Suprapubic skin (tissue), 4 donors: Measurements from ENCODE around the gene DUSP11. TPM values are rescaled to one million over a fixed set of nuclear protein-coding genes. Genes with fewer than 3 reads are reported as not detected.

Experiments used
- DNase-seq, 2 donors: peaks; one replicate each; pipeline ENCODE4 v3.0.0-alpha.2; 2019; ENCODE audit warnings: low spot score in 2 of 2
- H3K27ac ChIP-seq: fragments of 200-600 bp; sonication (generic); one replicate; pipeline ENCODE4 v1.5.1; 2019
- H3K27me3 ChIP-seq: fragments of 200-600 bp; sonication (generic); one replicate; pipeline ENCODE4 v1.5.1; 2019
- H3K36me3 ChIP-seq: fragments of 200-600 bp; sonication (generic); one replicate; pipeline ENCODE4 v1.5.1; 2019
- H3K4me1 ChIP-seq: fragments of 200-600 bp; sonication (generic); one replicate; pipeline ENCODE4 v1.5.1; 2019
- H3K4me3 ChIP-seq: fragments of 200-600 bp; sonication (generic); one replicate; pipeline ENCODE4 v1.5.1; 2019; ENCODE audit warnings: mild to moderate bottlenecking
- H3K9me3 ChIP-seq: fragments of 200-600 bp; sonication (generic); one replicate; pipeline ENCODE4 v1.5.1; 2019
- CTCF ChIP-seq, 2 donors: fragments of 200-600 bp in 1 of 2; fragments of 450-650 bp in 1 of 2; sonication (generic) in 1 of 2; IDR thresholded peaks; one replicate each; pipeline ENCODE4 v1.5.1; 2016 to 2019; ENCODE audit warnings: antibody characterized with exemption in 2 of 2, mild to moderate bottlenecking in 1 of 2, moderate library complexity in 1 of 2
- EP300 ChIP-seq: sonication (generic); formaldehyde crosslinking; IDR thresholded peaks from one replicate; pipeline ENCODE4 v1.6.1; 2017; ENCODE audit warnings: antibody characterized with exemption
- POLR2A ChIP-seq, 2 donors: fragments of 450-650 bp; IDR thresholded peaks; one replicate each; pipeline ENCODE4 v1.6.1; 2017; ENCODE audit warnings: antibody characterized with exemption in 2 of 2, mild to moderate bottlenecking in 2 of 2, moderate library complexity in 2 of 2
- POLR2AphosphoS5 ChIP-seq, 3 donors: sonication (generic); formaldehyde crosslinking; IDR thresholded peaks; one replicate each; pipeline ENCODE4 v1.6.1; 2017; ENCODE audit warnings: antibody characterized with exemption in 3 of 3
- WGBS: methylation state at CpG from one replicate; pipeline ENCODE4 v1.1.5; 2018; 5-methylcytosine and 5-hydroxymethylcytosine counted together
- total RNA-seq, 4 donors: library from RNA; depleted of rRNA; stranded (reverse); fragments of >200 nt; gene quantifications; one replicate each; pipeline ENCODE4 v1.1.0, GENCODE V29; 2016

The DUSP11 gene
- total RNA-seq, 4 donors from 2014 or later, result 45.6 to 59.1 (median 57.0) TPM

- no peak overlapping the region for H3K27ac ChIP-seq
- H3K4me3 ChIP-seq, result no peak overlapping the region
- 31% methylated on average over 2 of the region's 2 CpGs for whole genome bisulfite sequencing
- peaks cover 31% of the 10 kb centered on the region for H3K4me1 ChIP-seq
- H3K9me3 ChIP-seq, result no peaks in the 10 kb centered on the region
- DNase-seq, result no peak
- no peaks in the 10 kb centered on the region for H3K27me3 ChIP-seq
- peaks cover under 1% of the 10 kb centered on the region for H3K36me3 ChIP-seq
- no peak for TF ChIP-seq EP300
- peak in 1 of 2 donors; percentile 10 for TF ChIP-seq CTCF (IDR thresholded peaks at IDR 0.05)
Measured at GRCh38 chr2:73827018-73827417, 47.1 kb upstream of the DUSP11 start.

DNA sequence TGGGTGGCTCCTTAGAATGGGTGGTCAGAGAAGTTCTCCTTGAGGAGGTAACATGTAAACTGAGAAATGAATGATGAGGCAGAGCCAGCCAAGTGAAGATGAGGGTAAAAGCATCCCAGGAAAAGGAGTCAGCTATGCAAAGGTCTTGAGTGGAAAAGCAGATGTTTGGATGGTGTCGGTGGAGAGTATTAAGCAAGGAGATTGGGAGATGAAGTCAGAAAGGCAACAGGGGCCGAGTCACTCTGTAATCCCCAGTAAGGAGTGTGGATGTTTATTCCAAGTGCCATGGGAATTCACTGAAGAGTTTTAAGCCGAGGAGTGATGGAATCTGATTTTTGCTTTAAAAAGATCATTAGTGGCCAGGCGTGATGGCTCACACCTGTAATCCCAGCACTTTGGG, 45.5 kb upstream of the DUSP11 start:
- no peak for TF ChIP-seq POLR2A (IDR thresholded peaks at IDR 0.05)
- no peak for TF ChIP-seq EP300
- TF ChIP-seq POLR2AphosphoS5 (IDR thresholded peaks at IDR 0.05), result no peak
- no peak for TF ChIP-seq CTCF (IDR thresholded peaks at IDR 0.05)
- Histone ChIP-seq H3K9me3 (no peaks in the 10 kb centered on the region), H3K4me3 (no peak overlapping the region), H3K4me1 (peaks cover 19% of the 10 kb centered on the region), H3K36me3 (no peaks in the 10 kb centered on the region), H3K27me3 (no peaks in the 10 kb centered on the region), H3K27ac (no peak overlapping the region)
- WGBS, result 87% methylated on average over 4 of the region's 4 CpGs
- DNase-seq, result no peak

DNA sequence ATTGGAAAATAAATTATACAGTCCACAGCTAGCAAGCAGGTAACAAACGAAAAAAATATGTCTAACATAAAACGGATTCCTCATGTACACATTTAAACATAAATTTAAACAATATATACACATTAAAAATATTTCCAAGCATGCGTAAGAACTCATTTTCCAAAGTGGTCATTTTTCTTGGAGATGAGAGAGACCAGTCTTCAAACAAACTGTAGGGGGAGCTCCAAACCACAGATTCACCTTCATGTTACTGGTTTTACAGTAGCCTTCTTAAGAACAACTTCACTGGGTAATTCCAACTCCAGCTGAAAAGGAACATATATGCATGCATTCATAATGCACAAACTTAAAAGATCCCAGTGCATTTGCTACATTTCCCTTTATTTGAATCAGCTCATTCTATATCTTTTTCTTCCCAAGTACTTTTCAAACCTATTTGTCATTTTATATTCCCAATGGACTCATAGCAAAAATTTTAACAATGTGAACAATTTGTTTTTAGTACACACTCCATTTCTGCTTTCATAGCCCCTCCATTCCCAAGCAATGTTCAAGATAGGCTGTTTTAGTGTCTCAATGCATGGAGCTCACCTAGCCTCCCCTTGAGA, 44.1 kb upstream of the DUSP11 start:
- Histone ChIP-seq H3K4me1 (peaks cover 7% of the 10 kb centered on the region), H3K9me3 (no peaks in the 10 kb centered on the region), H3K27ac (no peak overlapping the region), H3K36me3 (no peaks in the 10 kb centered on the region), H3K4me3 (no peak overlapping the region), H3K27me3 (peaks cover 5% of the 10 kb centered on the region)
- DNase-seq, result no peak
- no peak for TF ChIP-seq POLR2A (IDR thresholded peaks at IDR 0.05)
- peak; percentile 70 to 82 for TF ChIP-seq CTCF (IDR thresholded peaks at IDR 0.05)
- no peak for TF ChIP-seq POLR2AphosphoS5 (IDR thresholded peaks at IDR 0.05)
- no peak for TF ChIP-seq EP300
- 2% methylated on average over 3 of the region's 3 CpGs for WGBS

- DNase-seq, result no peak
- WGBS, result 49% methylated on average over 2 of the region's 2 CpGs
- TF ChIP-seq CTCF (IDR thresholded peaks at IDR 0.05), result no peak
Measured at GRCh38 chr2:73823416-73823815, 43.5 kb upstream of the DUSP11 start.

DNA sequence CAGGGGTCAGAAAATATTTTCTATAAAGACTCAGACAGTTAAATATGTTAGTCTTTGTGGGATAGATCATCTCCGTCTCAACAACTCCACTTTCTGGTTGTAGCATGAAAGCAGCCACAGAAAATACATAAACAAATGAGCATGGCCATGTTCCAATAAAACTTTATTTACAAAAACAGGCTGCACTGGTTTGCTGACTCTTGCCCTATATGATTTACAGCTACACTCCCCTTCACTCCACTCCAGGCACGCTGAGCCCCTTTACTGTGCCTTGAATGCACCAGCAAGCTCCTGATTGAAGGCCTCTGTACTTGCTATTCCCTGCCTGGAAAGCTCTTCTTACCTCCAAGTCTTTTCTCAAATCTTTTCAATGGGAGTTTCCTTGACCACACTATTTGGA, 43.1 kb upstream of the DUSP11 start:
- Histone ChIP-seq H3K27me3 (peaks cover 10% of the 10 kb centered on the region), H3K27ac (no peak overlapping the region), H3K9me3 (no peaks in the 10 kb centered on the region), H3K4me3 (no peak overlapping the region), H3K36me3 (no peaks in the 10 kb centered on the region), H3K4me1 (peaks cover 2% of the 10 kb centered on the region)
- 72% methylated on average over 2 of the region's 2 CpGs for WGBS
- DNase-seq, result no peak
- TF ChIP-seq POLR2AphosphoS5 (IDR thresholded peaks at IDR 0.05) (no peak), POLR2A (IDR thresholded peaks at IDR 0.05) (no peak), EP300 (no peak), CTCF (IDR thresholded peaks at IDR 0.05) (no peak)

More at GRCh38 chr2:73823416-73823815, 43.5 kb upstream of the DUSP11 start:
- Histone ChIP-seq H3K9me3 (no peaks in the 10 kb centered on the region), H3K4me1 (peaks cover 6% of the 10 kb centered on the region), H3K27me3 (peaks cover 6% of the 10 kb centered on the region), H3K27ac (no peak overlapping the region), H3K36me3 (no peaks in the 10 kb centered on the region), H3K4me3 (no peak overlapping the region)
